GM19395 (cell line): ENCODE measurements around the gene NDUFA7.
"Not testable (repeated sequence)": the region's sequence is repeated elsewhere in the genome, so short reads cannot be mapped to it uniquely, and the experiment has no call there.

ENCODE experiments used
- ATAC-seq: cut with Tn5 transposase; IDR thresholded peaks from one replicate; pipeline ENCODE4 v1.9.1; 2021; ENCODE audit warnings: mild to moderate bottlenecking, moderate library complexity; ENCODE audit not compliant: unreplicated experiment

The NDUFA7 gene

DNA sequence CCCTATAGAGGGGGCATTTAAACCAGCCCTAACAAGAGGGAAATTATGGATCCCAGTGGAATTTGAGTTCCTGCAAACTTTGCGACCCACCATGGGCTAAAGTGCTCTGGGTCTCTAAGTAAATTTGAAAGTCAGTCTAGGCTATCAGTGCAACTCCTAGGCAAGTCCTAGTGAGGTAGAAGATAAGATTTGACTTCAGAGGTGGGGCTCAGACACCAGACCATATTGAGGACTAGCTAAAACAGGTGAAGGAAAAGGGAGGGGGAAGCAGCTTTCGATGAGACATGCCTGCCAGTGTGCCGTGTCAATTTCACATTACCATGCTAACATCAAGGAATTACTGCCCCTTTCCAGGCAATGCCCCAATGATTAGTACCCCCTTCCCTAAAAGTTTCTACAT is 51.5 kb downstream of the NDUFA7 start:
- peak; percentile 5 for ATAC-seq

DNA sequence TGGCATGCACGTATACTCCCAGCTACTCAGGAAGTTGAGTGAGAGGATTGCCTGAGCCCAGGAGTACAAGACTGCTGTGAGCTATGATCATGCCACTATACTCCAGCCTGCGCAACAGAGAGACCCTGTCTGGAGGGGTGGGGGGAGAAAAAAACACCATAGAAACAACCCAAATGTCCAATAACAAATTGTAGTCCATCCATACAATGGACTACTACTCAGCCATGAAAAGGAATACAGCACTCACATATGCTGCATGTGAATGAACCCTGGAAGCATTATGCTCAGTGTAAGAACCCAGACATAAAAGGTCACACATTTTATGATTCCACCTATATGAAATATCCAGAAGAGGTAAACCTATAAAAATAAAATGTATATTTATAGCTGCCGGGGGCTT is 55.3 kb downstream of the NDUFA7 start:
- no peak for ATAC-seq

DNA sequence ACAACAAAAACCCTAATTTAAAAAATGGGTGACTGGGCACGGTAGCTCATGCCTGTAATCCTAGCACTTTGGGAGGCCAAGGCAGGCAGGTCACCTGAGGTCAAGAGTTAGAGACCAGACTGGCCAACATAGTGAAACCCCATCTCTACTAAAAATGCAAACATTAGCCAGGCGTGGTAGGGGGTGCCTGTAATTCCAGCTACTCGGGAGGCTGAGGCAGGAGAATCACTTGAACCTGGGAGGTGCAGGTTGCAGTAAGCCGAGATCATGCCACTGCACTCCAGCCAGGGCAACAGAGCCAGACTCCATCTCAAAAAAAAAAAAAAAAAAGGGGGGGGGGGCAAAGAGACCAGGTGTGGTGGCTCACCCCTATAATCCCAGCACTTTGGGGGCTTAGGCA is 56.9 kb downstream of the NDUFA7 start:
- not testable (repeated sequence) for ATAC-seq

DNA sequence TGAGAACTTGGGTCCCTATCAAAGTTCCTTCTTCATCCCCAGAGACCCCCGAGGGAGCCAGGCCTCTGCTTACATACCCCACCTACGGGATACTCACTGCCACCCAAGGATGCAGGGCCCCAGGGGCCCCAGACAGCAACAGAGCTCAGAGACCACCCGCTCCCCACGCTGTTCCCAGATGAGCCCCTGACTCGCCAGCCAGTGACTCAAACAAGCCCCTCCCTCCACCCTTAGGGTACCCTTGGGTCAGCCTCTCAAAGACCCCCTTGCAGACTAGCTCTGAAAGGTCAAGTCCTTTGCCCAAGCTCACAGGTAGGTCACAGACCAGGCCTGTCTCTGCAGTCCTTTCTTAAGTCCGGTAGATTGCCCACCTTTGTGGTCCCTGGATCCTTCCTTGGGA is 58.7 kb downstream of the NDUFA7 start:
- no peak for ATAC-seq

DNA sequence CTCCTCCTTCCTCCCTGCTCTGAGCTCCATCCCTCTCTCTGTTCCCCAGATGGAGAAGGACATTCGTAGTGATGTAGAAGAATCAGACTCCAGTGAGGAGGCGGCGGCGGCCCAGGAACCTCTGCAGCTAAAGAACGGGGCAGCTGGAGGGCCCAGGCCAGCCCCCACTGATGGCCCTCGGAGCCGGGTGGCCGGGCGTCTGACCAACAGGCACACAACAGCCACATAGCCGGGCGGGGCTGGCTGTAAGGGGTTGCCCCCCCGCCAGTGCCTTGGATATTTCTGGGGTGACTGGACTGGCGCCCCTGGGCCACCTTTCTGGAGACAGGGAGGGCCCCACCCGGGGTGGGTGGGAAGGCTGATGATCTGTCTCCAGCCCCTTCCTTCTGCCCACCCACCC is 59.3 kb downstream of the NDUFA7 start:
- ATAC-seq: no peak

DNA sequence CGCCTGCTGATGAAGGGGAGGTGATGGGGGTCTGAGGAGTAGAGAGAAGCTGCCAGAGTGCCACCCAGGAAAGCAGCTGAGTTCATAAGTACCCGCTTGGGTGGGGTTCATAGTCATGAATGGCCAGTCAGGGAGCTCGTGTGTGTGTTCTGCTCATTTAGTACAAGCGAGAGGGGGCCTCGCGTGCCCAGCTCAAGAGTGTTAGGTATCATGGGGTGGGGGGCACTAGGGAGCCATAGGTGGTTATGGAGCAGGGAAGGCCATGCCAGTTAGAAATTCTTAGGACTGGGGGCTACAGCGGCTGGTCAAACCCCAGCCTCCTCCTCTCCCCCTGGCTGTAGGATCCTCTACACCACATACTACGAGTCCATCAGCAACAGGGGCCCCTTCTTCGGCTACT is 59.8 kb downstream of the NDUFA7 start:
- ATAC-seq: no peak
